Mucosa of gallbladder (tissue), 1 donor: ENCODE results near the gene ATXN1. TPM values are rescaled to one million over a fixed set of nuclear protein-coding genes. Genes with fewer than 3 reads are reported as not detected.

Source experiments
- DNase-seq: peaks from one replicate; pipeline ENCODE4 v3.0.0-alpha.2; 2020; ENCODE audit warnings: low spot score
- total RNA-seq: library from RNA; stranded (reverse); gene quantifications from one replicate; pipeline ENCODE4 v1.2.1, GENCODE V29; 2021
- donor health status: DM: no; HTN: no; CAD: no.

Gene ATXN1
- total RNA-seq, 1 donor from 2014 or later: 71.0 TPM

DNA sequence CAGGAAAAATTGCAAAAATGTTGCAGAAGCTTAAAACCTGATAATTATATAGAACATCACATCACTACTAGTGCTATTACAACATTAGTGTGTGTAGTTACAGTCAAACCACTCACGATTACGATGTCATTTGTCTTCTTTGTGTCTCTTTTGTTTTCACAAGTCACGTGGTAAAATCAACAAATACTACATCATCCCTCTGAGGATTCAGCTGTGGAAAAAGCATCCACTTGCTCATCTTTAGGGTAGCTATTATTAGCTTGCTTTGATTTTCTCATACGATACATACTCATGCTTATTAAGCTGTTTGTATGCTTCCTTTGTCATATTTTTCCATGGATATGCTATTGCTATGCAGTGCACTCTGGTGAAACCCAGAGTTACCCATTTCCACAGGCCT lies 22.2 kb upstream of the ATXN1 start:
- no peak for DNase-seq

DNA sequence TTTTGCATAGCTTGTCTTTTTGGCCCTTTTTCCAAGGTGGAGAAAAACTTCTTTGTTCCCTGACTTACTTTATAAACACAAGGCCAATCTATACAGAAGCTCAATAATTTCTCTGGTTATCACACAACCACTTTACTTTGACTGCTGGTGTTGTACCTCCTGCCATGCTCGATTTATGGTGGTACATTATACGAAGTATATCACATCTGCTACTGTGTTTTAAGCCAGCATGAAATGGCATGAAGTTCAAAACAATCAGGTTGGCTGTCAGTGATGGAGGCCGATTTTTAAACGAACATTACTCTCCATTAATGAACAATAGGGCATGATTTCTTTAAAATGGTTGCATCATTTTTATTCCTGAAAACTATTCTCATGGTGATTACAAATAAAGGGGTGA lies 21.0 kb upstream of the ATXN1 start:
- DNase-seq: no peak

DNA sequence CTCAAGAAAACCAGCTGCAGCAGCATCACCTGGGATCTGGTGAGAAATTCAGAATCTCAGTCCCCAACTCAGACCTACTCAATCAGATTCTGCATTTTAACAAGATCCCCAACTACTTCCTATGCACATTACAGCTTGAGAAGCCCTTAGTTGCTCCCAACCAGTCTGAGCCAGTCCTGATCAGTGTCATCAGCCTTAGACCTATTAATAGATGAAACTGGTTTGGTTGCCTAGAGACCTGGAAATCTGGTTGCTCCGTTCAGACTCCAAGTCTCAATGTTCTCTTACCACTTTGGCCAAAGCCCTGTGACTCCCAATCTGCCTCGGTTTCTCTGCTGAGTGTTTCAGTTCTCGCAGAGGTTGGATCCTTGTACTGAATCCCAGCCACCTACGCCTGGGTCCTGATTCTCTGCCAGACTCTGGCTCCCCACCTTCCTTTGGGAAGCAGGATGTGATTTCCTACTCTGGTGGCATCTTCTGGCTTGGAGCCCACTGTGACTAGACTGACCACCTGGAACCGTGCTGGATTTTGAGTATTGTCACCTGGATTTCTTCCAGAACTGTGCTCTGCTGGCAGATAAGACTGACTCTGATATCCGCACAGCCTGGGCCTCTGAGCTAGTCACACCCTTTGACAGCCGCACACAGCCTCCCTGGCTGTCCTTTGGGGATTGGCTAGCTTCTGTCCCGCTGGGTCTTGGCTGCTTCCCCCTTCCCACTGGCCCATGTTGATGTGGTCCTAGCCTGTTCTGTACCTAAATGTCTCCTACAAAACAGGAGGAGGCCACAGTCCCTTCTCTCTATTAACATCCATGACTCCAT lies 20.3 kb upstream of the ATXN1 start:
- DNase-seq: peak; percentile 65

DNA sequence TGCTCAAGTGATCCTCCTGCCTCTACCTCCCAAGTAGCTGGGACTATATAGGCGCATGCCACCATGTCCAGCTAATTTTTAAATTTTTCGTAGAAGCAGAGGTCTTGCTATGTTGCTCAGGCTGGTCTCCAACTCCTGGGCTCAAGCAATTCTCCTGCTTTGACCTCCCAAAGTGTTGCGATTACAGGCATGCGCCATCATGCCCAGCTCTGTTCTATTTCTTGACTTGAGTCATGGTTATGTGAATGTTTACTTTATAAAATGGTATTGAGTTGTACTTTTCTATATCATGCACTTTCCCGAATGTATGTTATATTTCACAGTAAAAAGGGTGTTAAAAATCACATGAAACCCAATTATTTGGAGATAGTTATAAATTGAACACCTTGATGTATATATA lies 17.3 kb upstream of the ATXN1 start:
- DNase-seq: no peak

DNA sequence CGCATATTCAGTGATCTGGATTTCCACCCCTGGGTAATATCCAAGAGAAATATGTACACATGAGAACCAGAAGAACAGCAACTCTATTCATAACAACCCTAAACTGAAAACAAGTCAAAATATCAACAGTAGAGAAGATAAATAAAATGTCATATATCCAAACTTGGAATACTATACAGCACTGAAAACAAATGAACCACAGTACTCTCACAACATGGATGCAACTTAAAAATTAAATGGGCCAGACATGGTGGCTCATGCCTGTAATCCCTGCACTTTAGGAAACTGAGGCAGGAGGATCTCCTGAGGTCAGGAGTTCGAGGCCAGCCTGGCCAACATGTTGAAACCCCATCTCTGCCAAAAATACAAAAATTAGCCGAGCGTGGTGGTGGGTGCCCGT lies 16.5 kb upstream of the ATXN1 start:
- DNase-seq: no peak

DNA sequence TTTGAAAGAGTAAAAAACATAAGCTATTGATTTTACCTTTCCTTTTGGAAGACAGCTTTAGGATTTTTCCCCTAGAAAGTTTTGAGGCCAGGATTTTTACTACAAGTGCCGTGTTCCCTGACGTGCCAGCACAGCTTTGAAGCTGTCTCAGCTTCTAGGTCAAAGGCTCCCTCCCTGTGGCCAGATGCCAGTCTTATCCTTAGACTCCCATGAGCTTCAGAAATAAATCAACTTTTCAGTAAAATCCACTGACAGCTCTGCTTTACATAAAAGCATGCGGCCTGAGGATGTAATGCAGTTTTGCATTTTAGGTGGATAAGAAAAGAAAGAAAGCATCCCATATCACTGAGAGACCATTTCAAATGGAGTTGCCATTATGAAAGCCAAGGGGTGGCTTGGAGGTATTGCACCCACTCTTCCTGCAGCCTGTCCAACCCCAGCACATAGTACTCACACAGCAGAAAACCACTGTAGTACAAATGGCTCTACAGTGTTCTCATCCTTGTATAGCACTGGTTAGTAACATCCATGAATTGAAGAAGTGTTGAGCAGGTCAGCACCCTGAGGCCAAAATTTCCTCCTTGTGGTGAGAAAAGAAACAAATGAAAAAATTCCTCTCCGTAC lies 15.2 kb upstream of the ATXN1 start:
- no peak for DNase-seq

DNA sequence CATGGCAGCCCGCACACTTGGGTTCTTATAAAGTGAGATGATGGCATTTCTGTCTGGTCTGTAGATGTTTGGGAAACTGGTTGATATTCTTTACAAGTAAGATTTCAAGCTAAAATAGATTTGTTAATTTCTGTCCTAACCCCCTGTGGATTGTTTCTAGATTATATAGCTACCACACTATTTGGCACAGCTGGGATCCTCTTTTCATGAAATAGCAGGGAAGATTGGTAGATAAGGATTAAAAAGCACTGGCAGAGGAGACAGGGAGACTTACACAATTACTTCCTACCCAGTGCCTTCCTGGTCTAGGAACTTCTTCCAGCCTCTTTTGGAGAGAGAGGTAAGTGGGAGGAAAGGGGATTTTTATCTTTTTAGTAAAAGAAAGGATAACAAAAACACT lies 13.2 kb upstream of the ATXN1 start:
- no peak for DNase-seq

DNA sequence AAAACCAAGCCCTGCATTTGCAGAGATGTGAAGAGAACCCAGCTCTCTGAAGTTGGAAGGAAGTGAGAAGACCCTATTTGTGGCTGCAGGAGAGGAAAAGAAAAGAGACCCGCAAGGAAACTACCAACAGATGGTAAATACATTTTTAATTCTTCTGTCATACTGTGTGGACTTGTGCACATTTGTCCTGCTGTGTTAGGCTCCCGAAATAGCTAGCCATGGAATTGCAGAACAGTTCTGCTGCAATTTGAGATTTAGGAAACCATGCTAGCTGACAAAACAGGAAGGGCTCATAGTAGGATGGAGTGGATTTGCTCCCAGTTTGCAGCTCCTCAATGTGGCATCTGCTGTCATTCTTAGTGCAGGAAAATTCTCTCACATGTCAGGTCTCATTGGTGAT lies 12.1 kb upstream of the ATXN1 start:
- DNase-seq: no peak

DNA sequence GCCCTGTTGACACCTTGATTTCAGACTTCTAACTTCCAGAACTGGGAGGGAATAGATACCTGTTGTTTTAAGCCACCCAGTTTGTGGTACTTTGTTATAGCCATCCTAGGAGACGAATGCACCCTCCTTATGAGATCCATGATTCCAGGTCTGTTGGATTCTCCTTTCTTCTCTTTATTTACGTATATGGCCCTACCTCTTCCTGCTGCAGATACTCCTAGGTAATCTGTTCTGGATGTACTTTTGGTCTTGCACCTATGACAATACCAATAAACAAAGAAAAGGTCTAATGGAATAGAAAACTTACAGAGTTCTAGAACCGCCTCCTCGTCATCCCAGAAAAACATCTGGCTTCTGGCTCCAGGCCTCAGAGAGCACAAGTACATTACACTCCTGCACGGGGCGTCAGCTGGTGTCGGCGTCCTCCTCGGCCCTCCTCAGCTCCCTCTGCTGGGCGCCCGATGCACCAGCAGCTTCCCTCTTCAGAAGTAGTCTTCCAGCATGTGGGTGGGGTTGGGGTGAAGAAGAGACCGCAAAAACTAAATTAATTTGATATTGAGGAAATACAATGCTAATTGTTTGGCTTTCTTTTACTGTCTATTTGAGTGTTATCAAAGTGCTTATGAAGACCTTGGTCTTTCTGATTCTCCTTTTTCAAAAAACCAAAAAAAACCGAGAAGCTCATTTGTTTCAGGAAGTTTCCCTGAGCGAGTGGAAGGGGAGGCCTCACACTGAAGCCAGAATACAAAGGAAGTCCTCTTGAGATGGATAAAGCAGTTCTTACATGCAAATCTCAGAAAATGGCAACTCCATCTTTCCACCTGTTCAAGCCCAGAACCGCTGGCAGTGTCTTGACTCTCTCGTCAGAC lies 9.7 kb upstream of the ATXN1 start:
- DNase-seq: peak; percentile 73

DNA sequence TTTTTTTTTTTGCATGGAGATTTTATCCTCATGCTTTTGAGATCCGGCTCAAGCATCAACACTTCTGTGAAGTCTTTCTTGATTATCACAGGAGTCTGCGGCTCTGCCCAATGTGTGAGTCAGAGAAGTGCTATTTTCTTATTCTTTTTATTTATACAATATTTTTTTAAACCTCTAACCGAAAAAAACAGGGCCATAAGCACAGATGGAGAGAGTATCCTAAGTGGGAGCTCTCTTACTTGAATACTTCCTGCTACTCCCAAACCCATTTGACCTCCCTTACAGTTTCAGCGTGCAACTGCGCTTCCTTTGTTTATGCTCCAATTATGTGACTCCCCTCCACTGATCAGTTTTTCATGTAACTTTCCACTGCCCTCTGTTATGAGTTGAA lies 8.7 kb upstream of the ATXN1 start:
- no peak for DNase-seq

DNA sequence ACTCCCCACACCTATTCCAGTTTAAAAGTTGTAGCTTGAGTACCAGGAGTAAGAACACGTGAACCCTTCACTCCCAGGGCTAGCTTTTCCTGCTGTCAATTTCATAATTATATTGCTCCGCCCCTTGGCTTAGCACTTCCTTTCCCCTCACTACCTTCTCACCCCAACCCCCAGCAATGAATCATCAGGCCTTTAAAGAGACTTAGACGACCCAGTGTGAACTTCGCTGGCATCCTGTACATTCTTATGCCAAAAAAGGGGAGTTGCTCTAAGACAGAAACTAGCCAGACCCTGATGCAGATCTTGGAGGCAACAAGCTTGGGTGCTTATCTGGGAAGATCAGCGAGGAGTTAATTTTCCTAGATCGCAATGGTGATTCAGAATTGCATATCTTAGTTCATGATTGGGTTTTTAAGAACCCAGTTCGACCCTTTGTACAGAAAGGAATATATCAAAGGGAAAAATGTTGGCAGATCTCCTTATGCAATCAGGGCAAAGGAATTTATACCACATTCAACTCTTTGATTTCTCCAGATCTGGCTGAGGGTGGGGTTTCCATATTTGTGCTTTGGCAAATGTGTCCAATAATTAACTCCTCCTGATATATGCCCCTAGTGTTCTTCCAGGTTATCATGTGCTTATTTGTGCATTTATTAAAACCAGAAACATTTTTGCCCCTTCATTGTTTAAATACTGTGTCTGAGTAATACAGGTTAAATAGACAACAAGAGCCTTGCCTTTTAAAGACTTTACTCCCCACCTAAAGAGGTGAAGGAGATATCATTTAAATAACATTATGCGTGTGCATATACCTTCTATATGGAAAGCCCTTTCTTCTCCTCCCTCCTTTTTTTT lies 8.1 kb upstream of the ATXN1 start:
- DNase-seq: peak; percentile 72

DNA sequence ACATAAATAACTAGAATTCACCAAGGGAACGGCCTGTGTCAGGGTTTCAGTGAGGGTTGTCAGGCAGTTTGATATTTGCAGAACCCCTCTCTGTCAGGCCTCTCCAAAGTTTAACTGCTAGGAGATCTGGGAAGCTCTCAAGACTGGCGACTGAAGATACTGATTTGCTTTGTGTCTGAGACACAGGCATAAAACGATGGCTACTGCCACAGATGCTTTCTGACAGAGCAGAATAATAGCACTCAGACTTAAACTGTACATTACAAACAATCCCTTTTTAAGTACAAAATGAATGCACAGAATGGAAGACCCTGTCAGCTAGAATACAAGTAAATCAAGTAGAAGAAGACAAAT lies 7.2 kb upstream of the ATXN1 start:
- DNase-seq: no peak

DNA sequence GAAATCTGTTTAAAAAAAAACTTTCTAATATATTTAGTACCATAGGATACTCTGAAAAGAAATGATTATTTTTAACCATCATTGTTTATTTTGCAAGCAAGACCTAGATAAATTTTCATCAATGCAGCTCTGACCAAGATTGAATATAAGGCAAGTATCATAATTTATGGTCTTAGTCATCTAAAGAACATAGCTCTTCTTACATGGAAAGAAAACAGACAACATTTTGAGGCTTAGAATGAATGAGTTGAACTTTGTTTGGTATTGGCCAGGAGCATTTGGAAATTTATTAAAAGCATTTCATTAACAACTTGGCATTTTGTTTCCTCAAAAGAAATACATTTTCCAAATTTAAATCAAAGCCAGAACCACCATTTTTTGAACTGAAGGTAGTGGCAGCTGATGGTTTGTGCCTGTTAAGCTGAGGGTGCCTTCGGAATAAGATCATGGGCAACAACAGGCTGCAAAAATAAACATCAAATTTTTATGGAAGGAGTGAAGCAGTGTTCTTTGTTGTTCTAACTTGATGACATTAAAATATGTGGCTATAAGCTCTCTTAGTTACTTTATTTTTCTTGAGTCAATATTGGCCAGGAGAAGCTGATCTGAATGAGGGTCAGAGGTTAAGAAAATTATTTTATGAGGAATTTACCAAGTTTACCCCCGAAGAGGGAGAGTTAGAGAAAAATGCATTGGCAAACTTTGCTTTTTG lies 6.7 kb upstream of the ATXN1 start:
- DNase-seq: no peak

DNA sequence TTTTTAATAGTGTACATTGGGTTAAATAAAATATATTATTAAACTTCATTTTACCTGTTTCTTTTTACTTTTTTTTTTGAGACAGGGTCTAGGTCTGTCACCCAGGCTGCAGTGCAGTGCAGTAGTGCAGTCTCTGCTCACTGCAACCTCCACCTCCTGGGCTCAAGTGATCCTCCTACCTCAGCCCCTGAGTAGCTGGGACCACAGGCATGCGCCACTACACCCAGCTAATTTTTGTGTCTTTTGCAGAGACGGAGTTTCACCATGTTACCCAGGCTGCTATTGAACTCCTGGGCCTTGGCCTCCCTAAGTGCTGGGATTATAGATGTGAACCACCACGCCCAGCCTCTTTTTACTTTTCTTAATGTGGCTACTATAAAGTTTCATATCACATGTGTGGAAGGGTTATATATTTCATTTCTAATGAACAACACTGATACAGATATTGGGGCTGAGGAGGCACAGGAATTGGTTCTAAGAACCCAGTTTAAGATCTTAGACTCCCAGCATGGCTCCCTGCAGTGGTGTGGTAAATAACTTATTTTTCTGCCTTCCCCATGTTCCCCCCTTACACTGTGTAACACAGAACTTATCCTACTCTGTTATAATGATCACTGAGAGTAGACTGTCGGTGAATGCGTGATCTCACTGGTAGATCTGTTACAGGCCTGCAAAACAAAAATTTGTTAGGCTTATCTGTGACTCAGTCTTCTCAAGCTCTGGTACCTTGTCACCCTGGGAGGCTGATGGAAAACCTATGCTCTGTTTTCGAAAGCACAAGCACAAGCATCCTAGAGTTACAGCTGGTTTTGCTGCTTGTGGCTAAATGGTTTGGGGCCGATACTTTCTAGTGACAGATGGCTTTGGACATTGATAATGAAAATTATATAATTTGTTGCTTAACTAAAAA lies 5.8 kb upstream of the ATXN1 start:
- DNase-seq: no peak

DNA sequence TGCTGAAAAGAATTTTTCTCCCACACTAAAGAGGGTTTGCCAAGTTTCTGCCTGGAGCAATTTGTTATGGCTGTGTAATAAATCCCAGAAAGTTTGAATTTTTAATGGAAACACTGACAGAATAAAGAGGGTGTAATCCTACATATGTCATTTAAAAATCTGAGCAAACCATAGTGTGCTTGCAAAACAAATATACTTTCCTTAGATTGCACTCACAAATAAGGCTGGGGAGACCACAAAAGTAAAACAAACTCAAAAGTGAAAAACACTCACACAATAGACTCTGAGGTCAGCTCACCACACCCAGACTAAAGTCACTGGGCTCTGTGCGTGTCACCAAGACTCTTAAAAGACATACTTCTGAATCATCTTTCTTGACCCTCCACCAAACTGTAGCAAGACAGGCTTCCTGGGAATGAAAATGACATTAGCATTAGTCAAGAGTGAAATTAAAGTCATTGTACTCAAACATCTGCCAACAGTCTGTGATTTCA lies 4.8 kb upstream of the ATXN1 start:
- no peak for DNase-seq

DNA sequence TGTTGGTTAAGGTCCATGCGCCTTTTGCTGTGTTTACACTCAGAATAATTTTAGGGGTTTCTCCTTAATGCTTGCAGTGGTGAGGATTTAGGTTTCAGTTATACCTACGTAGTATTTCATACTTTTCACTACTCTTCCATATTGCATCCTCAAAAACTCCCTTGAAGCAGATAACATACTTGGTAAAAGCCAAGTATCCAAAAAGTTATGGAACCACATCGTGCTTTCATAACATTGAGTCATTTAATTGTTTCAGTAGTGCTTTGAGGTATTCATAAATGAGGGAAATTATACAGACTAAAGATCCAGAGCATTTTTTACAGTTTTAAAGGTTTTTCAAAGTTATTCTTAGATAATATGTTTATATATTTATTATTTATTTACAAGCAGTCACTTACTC lies 4.0 kb upstream of the ATXN1 start:
- DNase-seq: no peak

DNA sequence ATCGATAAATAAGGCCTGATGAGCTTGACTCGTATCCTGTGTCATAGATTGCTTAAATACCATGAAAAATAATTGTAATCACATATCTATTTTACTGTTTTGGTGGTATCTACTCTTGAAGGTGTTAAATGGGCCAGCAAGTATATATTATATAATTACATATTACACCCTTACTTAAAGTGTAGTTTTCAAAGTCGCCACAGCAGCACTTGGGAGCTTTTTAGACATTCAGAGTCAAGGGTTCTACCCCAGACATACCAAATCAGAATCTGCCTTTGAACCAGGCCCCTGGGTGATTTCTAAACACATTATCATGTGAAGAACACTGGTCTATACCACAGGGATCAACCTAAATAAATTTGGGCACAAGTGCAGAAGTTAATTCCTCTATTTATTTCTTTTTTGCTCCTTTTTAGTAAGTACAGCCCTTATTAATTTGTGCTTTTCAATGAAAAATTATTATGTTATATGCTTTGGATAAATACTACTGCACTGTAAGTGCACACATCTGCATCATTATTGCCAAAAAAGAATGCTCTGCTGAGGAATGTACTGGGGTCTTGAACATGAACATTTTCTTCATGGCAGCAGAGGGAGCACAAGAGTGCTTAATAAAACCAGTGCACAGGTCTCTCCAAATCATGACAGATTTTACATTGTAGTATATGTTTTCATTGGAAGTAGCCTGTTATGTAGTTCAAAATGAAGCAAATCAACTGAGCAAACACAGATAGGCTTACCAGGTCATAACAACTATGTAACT lies 3.1 kb upstream of the ATXN1 start:
- no peak for DNase-seq

DNA sequence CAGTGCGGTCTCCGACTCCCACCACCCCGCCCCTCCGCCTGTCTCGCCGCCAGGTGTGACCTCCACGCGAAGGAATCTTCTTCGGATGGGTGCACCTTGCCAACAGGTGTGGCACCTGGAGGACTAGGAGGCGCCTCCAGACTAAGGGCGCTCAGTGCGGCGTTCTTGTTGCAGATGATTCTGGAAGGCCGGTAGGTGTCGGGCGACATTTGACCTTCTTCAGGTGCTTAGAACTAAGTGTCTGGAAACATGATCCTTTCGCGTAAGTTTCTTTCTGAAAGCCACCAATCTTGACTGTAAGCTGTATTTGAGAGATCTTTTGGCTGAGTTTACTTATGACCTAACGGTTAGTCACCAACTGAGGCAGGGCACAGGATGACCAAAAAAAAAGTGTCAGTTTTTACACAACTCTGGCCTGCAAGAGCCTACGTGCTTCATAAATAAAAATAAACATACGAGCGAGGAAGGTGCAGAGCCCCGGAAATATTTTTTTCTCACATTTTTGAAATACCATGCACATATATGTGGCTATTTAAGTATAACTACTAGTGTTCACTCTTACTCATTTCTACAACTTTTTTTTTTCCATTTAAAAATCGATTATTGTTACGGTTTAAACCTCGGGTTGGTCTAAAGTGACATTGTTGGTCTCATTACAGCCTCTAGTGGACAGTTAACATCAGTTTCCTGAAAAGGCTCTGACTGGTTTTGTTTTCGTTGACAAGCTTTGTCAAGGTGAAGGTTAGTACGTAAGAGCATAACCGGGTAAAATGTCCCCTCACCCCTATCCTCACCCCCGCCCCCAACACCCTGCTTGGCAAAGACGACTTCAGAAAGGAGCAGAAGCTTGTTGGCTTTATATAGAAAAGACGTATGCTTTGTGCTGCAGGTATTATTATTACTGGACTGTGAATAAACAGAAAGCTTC lies 1.6 kb upstream of the ATXN1 start:
- peak; percentile 56 for DNase-seq
